PC-3 (cell line): ENCODE results near the gene SLC36A1.

ENCODE experiments used
- EZH2 ChIP-seq: fragments of 300-600 bp; sonication (generic); IDR thresholded peaks from one replicate; pipeline ENCODE4 v1.6.1; 2017; ENCODE audit warnings: antibody characterized with exemption, mild to moderate bottlenecking, low read length; ENCODE audit not compliant: unreplicated experiment
- EZH2phosphoT487 ChIP-seq: fragments of 300-600 bp; sonication (generic); IDR thresholded peaks from 2 replicates; pipeline ENCODE4 v1.6.1; 2018; ENCODE audit warnings: mild to moderate bottlenecking, antibody characterized with exemption, low read length, borderline replicate concordance

DNA sequence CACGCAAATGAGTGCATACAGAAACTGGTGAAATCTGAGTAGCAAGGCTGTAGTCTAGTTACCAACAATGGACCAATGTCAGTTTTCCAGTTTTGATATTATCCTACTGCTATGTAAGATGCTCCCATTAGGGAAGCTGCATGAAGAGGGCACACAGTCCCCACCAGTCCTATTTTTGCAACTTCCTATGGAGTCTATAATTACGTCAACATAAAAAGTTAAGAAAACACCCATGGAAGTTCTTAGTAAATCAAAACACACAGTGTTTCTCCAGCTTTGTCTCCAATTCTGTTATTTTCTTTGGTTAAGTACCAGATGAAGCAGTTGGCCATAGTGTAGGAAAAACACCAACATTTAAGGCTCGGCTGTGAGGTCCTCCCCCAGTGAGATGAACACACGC lies 85.0 kb downstream of the SLC36A1 start:
- TF ChIP-seq EZH2phosphoT487 (no peak), EZH2 (no peak)
